Motor neuron (in vitro differentiated cells): ENCODE measurements around the gene TCERG1L. TPM values are rescaled to one million over a fixed set of nuclear protein-coding genes. Genes with fewer than 3 reads are reported as not detected.

ENCODE experiments used
- ATAC-seq, 8 experiments: fragments of 200-7000 bp; cut with Tn5 transposase; replicated peaks in 6 of 8; 2 replicates each; pipeline ENCODE4 v1.8.0; 2021; ENCODE audit warnings: mild to moderate bottlenecking in 8 of 8, moderate library complexity in 8 of 8
- H3K27ac ChIP-seq, 2 donors: fragments of 250-450 bp; sonication (Bioruptor Pico); 2 replicates each; pipeline ENCODE4 v1.9.0; 2021; ENCODE audit warnings: antibody characterized with exemption in 2 of 2, mild to moderate bottlenecking in 2 of 2, moderate library complexity in 1 of 2
- H3K4me1 ChIP-seq, 2 donors: fragments of 250-450 bp; sonication (Bioruptor Pico); replicated peaks in 1 of 2; 2 replicates each; pipeline ENCODE4 v1.6.1; 2021; ENCODE audit warnings: antibody characterized with exemption in 2 of 2, mild to moderate bottlenecking in 2 of 2, moderate library complexity in 1 of 2
- H3K4me3 ChIP-seq, 5 donors: fragments of 250-450 bp; sonication (Bioruptor Pico); 2 replicates each; pipeline ENCODE4 v1.9.0; 2021; ENCODE audit warnings: antibody characterized with exemption in 5 of 5, mild to moderate bottlenecking in 5 of 5, moderate library complexity in 4 of 5
- WGBS, 10 experiments: fragments of 450-650 bp; shearing (Covaris generic); methylation state at CpG; one replicate each; pipeline ENCODE4 v1.0.0; 2022; 5-methylcytosine and 5-hydroxymethylcytosine counted together
- in situ Hi-C, 9 experiments: fragments of 400-800 bp; cut with MboI; loops; one replicate each; pipeline ENCODE4 v1.15.0; 2021; ENCODE audit warnings: low sequenced_read_pairs in 9 of 9, low pct_unique_long_range_greater_than_20kb in 2 of 9; ENCODE audit not compliant: unreplicated experiment in 9 of 9
- total RNA-seq, 8 experiments: library from RNA; unstranded; fragments of 300-600 nt; gene quantifications; 2 replicates each; pipeline versions ENCODE4 v1.2.3 to v1.2.4, GENCODE V29; 2022

The TCERG1L gene
- total RNA-seq, 8 experiments from 2014 or later, result 0.43 to 8.1 (median 2.0) TPM; not detected in 1

GRCh38 chr10:131147301-131147975 lies 164.1 kb downstream of the TCERG1L start:
- WGBS, 10 experiments, result 34 to 100% (median 72%) methylated on average over 4 to 15 of the region's 27 CpGs
- Histone ChIP-seq H3K4me1 (peaks cover 0 to 3% of the 10 kb centered on the region in 2 donors), H3K27ac (no peak overlapping the region), H3K4me3 (no peak overlapping the region)
- ATAC-seq, result no peak
- in situ Hi-C loops, result no loop called here

DNA sequence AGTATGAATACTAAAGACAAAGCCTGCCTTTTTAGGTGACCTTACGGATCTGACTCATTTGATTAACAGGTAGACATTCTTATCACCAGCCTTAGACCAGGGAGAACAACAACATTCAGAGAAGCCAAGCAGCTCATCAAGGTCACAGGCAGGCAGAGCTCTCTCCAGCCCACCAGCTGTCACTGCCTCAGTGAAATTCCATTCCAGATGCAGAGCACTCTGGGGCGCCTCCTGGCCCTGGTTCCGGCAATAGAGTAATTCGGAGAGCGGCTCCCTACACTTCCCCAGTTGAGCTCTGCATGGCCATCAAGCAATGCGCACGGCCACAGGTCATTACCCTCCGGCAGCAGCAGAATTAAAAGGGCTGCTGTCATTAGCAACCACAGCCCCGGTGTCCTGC lies 164.7 kb downstream of the TCERG1L start:
- no peak overlapping the region for H3K4me3 ChIP-seq
- peaks cover 0 to 3% of the 10 kb centered on the region in 2 donors for H3K4me1 ChIP-seq
- WGBS, 10 experiments, result 43 to 91% (median 73%) methylated on average over 3 to 8 of the region's 9 CpGs; no CpG with 5 or more reads in 2 of the 10 experiments
- no peak for ATAC-seq
- no peak overlapping the region for H3K27ac ChIP-seq
- in situ Hi-C loops, result no loop called here

- WGBS, 10 experiments, result 0 to 83% (median 47%) methylated on average over 1 to 6 of the region's 6 CpGs; no CpG with 5 or more reads in 1 of the 10 experiments
- ATAC-seq, result no peak
- no peak overlapping the region for H3K4me3 ChIP-seq
- peaks cover 0 to 3% of the 10 kb centered on the region in 2 donors for H3K4me1 ChIP-seq
- in situ Hi-C loops, result no loop called here
- no peak overlapping the region for H3K27ac ChIP-seq
Observed at GRCh38 chr10:131145756-131146155, 165.8 kb downstream of the TCERG1L start.

DNA sequence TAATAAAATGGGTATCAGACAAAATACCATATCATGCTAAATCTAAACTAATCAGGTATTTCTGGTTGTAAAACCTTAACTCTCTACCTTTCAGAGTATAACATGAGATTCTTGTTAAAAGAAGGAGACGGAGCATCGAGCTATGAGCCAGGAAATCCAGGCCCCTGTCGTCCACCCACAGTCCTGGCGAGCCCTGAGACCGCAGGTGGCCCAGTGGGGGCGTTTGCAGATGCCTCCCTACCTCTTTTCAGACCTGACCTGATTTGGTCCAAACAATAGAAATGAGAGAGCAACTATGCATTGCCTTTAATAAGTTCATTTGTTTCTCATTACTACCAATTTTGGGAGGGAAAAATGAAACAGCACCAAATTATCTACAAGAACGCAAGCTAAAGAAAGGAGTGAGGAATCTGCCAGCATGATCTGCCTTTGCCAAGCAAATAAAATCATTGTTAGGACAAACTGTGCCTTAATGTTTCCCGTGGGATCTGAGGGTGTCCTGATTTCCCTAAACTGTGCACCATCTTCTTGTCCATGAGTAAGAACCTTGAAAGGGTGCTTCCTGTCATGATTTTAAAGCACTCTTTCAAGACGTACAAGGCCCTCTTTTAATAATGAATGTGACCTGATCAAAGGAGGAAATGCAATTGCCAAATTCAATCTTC lies 166.7 kb downstream of the TCERG1L start:
- Histone ChIP-seq H3K27ac (no peak overlapping the region), H3K4me3 (no peak overlapping the region), H3K4me1 (peaks cover 0 to 3% of the 10 kb centered on the region in 2 donors)
- no peak for ATAC-seq
- in situ Hi-C loops, result no loop called here
- 0 to 100% (median 40%) methylated on average over 1 to 5 of the region's 9 CpGs; no CpG with 5 or more reads in 1 of the 10 experiments for WGBS, 10 experiments

DNA sequence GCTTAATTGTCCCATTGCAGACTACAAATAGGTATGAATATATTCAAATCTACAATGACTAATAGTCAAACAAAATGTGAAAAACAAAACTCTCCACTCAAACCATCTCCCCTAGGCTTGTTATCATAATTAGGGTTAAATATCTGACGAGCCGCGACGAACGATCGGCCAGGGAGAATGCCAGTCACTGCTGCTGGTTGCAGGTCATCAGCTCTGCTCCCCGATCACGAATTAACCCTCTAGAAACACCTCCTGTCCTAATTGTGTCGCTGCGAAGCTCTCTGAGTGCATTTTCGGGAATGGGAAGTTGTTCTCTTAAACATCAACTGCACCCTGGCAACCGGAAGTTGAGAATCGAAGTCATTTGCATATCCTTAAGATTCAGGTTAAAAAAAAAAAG lies 167.3 kb downstream of the TCERG1L start:
- ATAC-seq, result no peak
- H3K27ac ChIP-seq, result no peak overlapping the region
- in situ Hi-C loops, result no loop called here
- H3K4me3 ChIP-seq, result no peak overlapping the region
- H3K4me1 ChIP-seq, result peaks cover 0 to 3% of the 10 kb centered on the region in 2 donors
- WGBS, 10 experiments, result 19 to 84% (median 58%) methylated on average over 2 to 13 of the region's 13 CpGs; no CpG with 5 or more reads in 2 of the 10 experiments

DNA sequence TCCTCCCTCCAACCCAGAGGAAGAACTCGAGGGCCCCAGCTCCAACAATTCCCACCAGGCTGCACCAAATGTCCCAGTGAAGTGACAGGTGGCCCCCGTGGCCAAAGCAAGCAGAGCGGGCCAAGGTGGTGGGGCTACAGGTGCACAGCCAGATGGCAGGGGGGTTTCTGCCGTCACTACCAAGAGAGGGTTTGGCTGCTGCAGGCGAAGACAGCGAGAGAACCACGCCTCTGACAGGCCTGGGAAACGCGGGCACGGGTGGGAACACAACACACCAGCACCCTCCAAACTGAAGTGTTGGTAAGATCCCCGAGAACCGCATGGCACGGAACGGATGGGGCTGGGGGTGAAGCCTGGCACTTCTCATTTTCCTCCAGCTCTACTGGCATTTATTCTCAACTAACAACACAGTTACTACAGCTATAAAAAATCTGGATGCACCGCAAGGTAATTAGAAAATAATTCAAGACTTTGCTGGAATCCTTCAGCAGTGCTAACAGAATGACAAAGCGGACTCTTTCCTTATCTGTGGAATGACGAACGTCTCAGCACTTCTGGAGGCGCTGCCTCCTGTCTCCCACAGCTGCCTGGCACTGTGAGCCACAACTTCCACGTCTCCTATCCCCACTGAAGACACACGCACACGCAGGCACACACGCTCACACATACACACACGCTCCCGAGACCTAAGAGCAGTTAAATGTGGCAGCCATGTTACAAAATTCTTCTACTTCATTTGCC lies 167.9 kb downstream of the TCERG1L start:
- Histone ChIP-seq H3K27ac (no peak overlapping the region), H3K4me1 (peaks cover 0 to 3% of the 10 kb centered on the region in 2 donors), H3K4me3 (no peak overlapping the region)
- in situ Hi-C loops, result no loop called here
- 0 to 93% (median 59%) methylated on average over 1 to 15 of the region's 25 CpGs; no CpG with 5 or more reads in 2 of the 10 experiments for WGBS, 10 experiments
- no peak for ATAC-seq

DNA sequence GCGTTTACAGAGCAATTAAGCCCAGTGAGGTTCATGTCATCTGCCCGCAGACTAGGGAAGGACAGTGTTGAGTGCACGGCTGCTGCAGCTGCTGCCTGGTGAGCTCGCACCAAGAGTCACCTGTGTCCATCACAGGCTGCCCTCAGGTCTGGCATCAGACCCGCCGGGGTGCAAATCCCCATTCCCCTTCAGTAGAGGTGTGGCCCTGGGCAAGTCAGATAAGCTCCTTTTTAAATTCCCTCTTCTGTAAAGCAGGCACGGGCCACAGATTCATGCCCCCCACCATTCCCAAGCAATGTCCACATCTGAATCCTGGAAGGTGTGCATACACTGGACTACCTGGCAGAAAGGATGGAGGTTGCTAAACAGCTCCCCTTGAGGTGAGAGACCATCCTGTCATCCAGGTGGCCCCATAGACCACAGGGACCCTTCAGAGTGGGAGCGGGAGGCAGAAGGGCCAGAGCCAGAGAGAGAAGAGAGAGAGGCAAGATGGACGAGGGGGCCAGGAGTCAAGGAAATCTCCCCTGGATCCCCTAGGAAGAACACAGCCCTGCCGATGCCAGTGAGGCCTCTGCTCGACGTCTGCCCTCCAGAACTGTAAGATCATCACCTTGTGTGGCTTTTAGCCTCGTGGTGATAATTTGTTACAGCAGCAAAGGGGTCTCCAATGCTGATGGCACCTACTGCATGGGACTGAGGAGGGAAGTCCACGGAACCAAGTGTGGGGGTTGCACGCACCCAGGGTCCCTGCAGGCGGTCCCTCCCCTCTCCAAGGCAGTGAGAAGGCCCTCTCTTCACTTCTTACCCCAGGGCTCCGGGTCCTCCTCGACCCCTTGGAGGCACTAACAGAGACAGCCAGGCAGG lies 168.8 kb downstream of the TCERG1L start:
- in situ Hi-C loops, result no loop called here
- no peak overlapping the region for H3K27ac ChIP-seq
- 16 to 82% (median 43%) methylated on average over 2 to 11 of the region's 18 CpGs; no CpG with 5 or more reads in 1 of the 10 experiments for WGBS, 10 experiments
- peaks cover 0 to 3% of the 10 kb centered on the region in 2 donors for H3K4me1 ChIP-seq
- ATAC-seq, result peak in 4 of 8 experiments; percentile 72 to 85 (median 76)
- H3K4me3 ChIP-seq, result no peak overlapping the region

- peak in 5 of 8 experiments; percentile 27 to 88 (median 70) for ATAC-seq
- in situ Hi-C loops, result no loop called here
- no peak overlapping the region for H3K27ac ChIP-seq
- 8 to 84% (median 60%) methylated on average over 1 to 8 of the region's 15 CpGs; no CpG with 5 or more reads in 3 of the 10 experiments for WGBS, 10 experiments
- H3K4me3 ChIP-seq, result no peak overlapping the region
- H3K4me1 ChIP-seq, result peaks cover 0 to 3% of the 10 kb centered on the region in 2 donors
Observed at GRCh38 chr10:131141645-131142516, 169.6 kb downstream of the TCERG1L start.

- H3K4me3 ChIP-seq, result no peak overlapping the region
- in situ Hi-C loops, result no loop called here
- no peak for ATAC-seq
- WGBS, 10 experiments, result 0 to 100% (median 90%) methylated on average over 1 to 4 of the region's 7 CpGs; no CpG with 5 or more reads in 7 of the 10 experiments
- peaks cover 0 to 3% of the 10 kb centered on the region in 2 donors for H3K4me1 ChIP-seq
- no peak overlapping the region for H3K27ac ChIP-seq
Observed at GRCh38 chr10:131141207-131141606, 170.3 kb downstream of the TCERG1L start.

DNA sequence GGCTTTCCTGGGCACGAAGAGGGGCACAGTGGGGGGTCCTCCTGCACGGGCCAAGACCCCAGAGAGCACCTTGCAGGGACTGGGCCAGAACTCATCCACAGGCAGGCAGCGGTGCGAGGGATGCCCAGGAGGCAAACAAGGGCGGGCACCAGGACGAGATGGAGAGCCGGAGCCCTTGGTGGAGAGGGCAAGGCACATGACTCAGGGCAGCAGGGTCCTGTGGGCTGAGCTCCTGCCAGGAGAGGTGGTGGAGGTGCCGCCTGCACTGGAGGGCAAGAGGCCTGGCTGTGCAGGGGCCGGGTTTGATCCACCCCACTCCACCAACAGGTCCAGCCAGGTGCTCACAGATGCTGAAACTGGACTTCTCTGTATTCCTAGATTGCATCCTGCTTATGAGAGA lies 170.9 kb downstream of the TCERG1L start:
- no peak overlapping the region for H3K27ac ChIP-seq
- WGBS, 10 experiments, result 67 to 90% methylated on average over 2 to 8 of the region's 9 CpGs; no CpG with 5 or more reads in 8 of the 10 experiments
- no peak overlapping the region for H3K4me3 ChIP-seq
- H3K4me1 ChIP-seq, result peaks cover 0 to 3% of the 10 kb centered on the region in 2 donors
- ATAC-seq, result no peak
- in situ Hi-C loops, result no loop called here

- Histone ChIP-seq H3K4me3 (no peak overlapping the region), H3K27ac (no peak overlapping the region), H3K4me1 (no peaks in the 10 kb centered on the region)
- 0 to 90% (median 61%) methylated on average over 2 to 9 of the region's 17 CpGs; no CpG with 5 or more reads in 2 of the 10 experiments for WGBS, 10 experiments
- no peak for ATAC-seq
- in situ Hi-C loops, result no loop called here
Observed at GRCh38 chr10:131137223-131137622, 174.3 kb downstream of the TCERG1L start.
